LoVo (cell line): Measurements from ENCODE around the gene MYO3B.
A peak's percentile ranks its signal among the peaks of the same experiment; 100 is the strongest.

Source experiments
- DNase-seq: peaks from one replicate; pipeline ENCODE4 v3.0.0-alpha.2; 2016; ENCODE audit warnings: low spot score

MYO3B gene

DNA sequence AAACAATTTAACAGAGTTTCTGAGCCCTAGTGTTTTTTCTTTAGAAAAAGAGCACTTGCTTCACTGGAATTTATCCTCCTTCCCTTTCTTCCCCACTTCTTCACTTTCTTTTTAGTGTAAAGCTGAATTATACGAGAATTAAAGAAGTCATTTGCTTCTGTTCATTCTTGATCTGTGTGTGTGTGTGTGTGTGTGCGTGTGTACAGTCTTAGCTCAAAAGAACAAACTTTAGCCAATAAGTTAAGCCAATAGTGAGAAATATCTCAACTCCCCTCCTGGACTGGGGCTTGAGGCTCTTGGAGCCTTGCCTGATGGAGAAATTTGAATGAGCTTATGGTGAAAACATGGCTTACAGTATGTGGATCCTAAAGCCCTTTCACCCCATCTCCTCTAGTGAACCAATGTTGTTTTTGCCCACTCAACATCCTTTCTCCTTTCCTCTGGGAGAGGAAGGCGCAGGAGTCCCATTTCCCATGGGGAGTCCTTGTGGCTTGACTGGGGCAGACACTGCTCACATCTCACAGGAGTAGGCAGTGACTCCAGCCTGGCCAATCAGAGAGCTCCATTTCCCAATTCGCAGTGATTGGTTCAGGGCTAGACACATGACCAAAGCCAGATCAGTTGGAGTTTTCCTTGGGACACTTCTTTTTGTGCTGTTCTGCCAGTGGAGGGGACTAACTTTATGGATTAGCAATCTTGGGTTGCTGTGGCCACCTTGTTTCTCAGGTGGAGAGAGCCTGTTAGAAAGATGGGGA lies 16.3 kb upstream of the MYO3B start:
- DNase-seq = no peak

DNA sequence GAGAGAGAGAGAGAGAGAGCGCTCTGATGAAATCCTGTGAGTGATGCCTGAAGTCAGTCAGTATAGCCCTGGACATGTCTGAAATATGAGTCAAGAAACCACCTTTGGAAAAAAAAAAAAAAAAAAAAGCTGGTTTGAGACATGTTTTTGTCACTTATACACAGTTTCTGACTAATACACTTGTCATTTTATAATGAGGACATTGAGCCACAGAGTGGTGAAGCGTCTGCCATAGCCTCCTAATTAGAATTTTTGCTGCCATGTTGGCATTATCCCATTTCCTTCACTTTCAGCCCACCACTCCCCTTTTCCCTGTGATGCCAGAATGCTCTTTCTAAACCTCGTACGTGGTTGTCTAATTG lies 15.7 kb upstream of the MYO3B start:
- peak; percentile 13 for DNase-seq

DNA sequence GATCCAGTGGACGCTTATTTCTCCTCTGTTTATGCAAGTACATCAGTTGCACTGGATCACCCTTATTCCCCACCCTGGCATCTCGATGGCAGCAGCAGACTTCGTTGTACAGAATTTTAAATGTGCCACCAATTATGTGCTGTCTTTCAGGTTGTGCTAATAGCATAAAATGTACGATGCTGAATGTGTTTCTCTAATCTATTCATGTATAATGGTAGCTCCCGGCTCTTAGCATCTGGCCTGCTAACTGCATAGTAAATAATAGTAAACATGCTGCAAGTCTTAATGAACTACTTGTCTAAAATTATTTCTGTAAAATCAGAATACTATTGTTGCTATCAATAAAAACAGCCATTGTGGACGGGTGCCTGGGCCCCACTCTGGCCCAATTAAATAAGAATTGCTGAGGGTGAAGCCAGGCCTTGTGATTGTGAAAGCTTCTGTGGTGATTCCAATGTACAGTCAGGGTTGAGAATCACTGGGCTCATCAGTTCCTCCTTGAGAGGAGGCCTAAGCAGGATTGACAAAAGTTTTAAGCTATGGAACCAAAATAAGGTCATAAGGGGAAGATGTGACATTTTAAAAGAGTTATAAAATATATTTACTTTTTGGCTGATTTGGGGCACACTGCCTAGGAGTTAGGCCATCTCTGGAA lies 14.4 kb upstream of the MYO3B start:
- DNase-seq = no peak

DNA sequence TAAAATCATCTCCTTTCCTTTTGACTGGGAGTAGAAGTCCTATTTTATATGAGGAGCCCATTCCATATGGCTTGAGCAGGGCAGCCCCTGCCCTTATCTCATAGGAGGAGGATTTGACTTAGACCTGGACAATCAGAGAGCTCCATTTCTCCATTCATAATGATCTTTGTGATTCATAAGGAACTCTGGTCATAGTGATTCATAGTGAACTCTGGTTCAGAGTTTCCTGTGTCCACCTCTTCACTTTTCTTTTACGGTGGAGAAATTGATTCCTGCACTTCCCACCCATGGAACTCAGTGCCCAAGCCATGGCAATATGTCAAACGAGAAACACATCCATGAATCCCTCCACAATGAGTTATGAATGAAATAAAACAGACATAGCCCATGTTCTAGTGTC lies 12.8 kb upstream of the MYO3B start:
- no peak for DNase-seq

DNA sequence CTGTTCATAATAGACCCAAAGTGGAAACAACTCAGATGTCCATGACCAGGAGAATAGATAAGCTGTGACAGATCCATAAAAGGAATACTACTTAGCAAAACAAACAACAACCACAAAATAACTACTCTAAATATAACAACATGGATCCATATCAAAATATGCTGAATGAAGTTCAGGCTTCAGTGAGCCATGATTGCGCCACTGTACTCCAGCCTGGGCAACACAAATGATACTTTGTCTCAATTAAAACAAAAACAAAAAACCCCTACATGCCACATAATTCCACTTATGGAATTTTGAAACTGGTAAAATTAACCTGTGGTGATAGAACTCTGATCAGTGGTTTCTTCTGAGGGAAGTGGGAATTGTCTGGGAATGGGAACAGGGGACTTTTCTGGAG lies 11.2 kb upstream of the MYO3B start:
- DNase-seq = no peak

DNA sequence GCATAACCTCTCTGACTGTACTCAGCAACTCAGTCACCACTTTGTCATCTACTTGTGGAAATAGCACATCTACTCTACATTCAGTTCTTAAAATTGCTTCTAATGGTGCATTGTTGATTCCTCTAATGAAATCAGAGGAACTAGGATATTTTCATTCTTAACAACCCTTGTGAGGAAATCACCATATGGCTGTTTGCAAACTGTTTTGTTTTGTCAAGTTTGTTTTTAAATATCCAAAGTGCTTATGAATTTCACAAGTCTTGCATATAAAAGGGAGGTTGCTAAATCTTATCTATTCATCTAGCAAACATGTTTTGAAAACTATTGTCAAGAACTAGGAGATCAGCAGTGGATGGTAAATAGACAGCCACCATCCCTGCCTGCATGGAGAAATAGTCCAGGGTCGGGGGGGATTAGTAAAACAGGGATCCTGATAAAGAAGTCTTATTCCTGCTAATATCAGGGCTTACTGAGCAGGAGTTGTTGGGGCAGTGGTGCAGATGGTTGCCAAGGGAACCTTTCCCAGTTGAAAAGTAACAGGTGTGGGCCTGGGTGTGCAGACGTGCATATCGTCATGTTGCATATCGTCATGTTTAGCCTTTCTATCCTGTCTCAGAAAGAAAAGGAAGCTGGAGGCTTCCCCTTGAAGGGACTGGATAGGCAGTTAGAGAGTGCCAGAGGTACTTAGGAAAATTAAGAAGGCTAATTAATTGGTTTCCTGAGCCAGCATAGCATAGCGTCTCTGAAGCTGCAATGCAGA lies 7.5 kb upstream of the MYO3B start:
- no peak for DNase-seq

DNA sequence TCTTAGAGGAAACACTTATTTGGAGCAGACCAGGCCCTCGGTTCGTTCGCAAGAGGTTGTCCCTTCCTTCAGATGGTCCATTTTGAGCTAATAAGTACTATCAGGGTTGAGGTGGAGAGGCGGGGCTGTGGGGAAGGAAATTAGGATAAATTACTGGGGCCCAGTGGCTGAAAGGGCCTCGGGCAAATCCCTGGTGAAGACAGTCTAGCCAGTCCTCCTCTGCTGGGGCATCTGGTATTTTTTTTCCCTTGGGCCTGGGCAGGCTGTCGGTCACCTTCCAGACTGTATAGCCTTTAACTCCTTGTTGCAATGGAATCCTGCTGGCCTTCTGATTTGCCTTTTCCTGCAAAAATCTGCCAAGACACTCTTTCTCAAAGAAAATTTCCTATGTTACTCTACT lies 1.7 kb upstream of the MYO3B start:
- no peak for DNase-seq

DNA sequence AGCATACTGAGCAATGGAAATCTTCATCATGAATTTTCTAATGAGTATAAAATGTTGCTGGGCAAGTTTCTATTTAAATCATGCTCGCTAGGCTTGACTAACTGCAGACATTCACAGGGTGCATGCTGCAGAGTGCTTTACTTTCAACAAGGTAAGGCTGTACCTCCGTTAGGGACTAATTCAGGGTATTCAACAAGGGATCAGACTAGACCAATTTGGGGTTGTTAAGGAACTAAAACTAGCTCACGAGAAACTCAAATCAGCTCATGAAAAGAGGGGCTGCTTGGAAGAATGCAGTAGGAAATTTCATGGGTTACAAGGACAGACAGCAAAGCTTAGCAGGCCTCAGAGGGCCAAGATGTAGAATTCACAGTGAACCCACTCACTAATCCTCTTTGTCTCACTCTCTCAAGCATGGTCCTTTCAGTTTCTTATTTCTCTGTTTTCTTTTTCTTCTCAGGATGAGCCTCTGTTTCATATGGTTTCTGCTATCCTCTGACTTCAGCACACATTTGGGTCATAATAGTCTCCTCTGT lies 2.2 kb downstream of the MYO3B start:
- DNase-seq = no peak

DNA sequence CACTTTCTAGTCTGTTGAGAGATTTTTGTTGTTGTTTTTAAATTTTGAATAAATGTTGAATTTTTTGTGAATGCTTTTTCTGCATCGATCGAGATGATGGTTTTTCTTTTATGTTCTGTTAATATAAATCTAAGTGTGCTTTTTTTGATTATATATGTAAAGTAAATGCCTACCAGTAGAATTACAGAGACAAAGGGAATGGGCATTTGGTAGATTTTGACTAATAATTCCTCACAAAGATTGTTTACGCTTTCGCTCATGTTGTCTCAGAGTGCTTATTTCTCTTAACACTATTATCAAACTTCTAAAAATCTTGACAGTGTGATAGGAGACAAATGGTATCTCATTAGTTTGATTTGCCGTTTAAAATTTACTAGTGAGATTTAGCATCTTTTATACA lies 3.7 kb downstream of the MYO3B start:
- no peak for DNase-seq

DNA sequence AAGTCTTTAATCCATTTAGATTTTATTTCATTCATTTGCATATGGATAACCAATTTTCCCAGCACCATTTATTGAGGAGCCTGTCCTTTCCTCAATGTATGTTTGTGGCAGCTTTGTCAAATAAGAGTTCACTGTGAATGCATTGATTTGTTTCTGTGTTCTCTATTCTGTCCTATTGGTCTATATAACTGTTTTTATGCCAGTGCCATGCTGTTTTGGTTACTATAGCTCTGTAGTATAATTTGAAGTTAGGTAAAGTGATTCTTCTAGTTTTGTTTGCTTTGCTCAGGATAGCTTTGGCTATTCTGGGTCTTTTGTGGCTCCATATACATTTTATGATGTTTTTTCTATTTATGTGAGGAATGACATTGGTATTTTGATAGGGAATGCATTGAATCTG lies 7.4 kb downstream of the MYO3B start:
- DNase-seq = no peak

DNA sequence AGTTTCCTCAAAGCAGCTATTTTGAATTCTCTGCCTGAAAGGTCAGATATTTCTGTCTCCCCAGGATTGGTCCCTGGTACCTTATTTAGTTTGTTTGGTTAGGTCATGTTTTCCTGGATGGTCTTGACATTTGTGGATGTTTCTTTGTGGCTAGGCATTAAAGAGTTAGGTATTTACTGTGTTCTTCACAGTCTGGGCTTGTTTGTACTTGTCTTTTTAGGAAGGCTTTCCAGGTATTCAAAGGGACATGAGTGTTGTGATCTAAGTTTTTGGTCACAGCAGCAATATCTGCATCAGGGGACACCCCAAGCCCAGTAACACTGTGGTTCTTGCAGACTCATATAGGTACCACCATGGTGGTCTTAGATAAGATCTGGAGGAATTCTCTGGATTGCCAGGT lies 11.8 kb downstream of the MYO3B start:
- no peak for DNase-seq

DNA sequence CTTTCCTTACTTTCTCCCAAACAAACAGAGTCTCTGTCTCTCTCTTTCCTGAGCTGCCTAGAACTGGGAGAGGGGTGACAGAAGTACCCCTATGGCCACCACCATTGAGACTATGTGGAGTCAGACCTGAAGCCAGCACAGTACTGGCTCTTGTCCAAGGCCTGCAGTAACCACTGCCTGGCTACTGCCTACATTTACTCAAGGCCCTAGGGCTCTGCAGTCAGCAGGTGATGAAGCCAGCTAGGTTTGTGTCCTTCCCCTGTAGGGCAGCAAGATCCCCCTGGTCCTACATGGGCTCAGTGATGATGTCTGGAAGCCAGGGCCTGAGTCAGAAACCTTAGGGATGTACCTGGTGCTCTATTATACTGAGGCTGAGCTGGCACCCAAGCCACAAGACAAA lies 12.2 kb downstream of the MYO3B start:
- no peak for DNase-seq

DNA sequence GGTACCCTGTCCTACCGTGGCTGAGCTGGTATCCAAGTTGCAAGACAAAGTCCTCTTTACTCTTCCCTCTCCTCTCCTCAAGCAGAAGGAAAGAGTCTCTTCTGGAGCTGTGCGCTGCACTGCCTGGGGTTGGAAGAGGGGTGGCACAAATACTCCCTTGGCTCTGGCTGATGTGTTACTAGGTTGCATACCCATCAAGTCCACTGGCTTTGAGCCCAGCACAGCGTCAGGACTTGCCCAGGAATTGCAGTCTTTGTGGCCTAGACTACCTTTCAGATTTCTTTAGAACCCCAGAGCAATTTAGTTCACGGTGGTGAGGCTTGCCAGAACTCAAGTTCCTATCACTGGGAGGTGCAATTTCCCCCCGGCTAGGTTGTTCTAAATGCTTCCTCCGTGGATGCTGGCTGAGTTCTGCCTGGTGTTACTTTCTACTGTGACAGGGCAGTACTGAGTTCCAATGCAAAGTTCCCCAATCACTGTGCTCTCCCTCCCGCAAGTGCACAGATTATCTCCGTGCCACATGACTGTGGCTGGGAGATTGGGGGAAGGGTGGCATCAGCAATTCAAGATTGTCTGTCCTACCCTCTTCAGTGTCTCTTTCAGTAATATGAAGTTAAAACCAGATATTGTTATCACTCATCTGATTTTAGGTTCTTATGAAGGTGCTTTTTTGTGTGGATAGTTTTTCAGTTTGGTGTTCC lies 13.4 kb downstream of the MYO3B start:
- no peak for DNase-seq

DNA sequence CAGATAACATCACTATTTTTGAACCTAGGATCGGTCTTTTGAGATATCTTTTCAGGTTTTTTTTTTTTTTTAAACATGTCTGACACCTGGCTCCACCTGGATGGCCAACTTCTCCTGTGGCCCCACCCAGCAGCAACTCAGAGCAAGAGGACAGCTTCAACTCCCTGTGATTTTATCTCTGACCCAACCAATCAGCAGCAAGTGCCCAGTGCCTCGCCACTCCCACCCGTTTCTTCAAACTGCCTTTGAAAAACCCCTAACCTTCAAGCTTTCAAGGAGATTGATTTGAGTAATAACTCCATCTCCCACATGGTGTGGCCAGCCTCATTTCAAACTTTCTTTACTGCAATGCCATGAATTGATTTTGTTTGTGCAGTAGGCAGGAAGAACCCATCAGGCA lies 19.0 kb downstream of the MYO3B start:
- DNase-seq = no peak

DNA sequence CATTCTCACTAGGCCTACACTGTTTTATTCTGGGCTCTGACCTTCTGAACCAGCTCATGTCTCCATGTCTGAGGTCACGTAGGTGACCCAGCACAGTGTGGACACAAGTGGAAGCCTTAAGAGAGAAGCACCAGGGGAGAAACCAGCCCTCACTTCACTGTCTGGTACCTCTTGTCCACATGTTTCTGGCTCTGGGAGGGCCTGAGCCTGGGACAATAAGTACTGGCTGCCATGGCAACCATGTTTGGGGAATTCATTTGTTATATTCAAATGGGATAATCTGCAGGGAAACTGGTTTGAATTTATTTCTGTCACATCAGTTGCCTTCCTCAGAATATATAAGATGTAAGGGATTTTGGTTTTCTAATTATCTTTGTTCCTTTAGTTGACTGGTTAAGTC lies 23.3 kb downstream of the MYO3B start:
- DNase-seq = no peak

DNA sequence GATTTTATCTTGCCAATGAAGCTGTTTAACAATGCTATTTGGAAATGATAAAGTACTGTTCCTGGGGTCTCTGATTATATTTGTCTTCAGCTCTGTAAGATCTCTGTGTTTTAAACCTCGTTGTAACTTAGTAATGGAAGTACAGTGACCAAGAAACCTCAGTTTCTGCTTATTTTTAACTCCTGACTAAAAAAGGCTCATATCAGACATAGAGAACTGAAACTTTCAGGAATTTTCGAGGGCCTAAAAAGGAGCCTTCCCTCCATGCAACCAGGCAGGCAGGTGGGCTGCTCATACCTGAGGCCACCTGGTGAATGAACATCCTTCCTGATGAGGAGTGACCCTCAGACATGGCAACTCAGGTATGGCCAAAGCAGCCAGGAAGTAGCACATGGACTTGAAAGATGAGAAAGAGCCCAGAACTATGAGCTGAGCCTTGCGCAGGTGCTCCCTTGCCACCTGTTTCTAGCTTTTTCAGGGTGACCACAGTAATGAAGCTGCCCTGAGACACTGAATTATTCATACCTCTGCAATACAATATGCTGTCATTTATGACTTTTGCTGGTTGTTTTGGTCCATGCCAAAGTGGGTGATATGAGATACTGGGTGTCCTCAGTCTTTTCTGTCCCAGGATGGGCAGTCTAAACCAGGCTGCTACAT lies 23.9 kb downstream of the MYO3B start:
- no peak for DNase-seq

DNA sequence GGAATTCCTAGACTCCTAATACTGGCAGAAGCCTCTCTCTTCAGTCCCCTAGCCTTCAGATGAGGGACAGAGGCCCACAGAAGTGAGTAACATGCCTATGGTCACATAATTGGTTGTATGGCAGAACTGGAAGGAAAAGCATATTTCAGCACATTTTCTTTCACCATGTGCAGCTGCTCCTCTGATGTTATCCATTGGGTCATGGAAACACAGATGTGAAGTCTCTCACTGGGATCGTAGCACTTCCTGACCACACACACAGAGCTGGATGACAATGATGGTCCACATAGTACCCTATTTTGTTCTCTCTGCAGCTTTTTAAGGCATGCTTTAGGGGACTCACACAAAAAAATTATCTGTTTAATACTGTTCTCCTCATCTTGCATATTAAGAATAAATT lies 24.5 kb downstream of the MYO3B start:
- no peak for DNase-seq

DNA sequence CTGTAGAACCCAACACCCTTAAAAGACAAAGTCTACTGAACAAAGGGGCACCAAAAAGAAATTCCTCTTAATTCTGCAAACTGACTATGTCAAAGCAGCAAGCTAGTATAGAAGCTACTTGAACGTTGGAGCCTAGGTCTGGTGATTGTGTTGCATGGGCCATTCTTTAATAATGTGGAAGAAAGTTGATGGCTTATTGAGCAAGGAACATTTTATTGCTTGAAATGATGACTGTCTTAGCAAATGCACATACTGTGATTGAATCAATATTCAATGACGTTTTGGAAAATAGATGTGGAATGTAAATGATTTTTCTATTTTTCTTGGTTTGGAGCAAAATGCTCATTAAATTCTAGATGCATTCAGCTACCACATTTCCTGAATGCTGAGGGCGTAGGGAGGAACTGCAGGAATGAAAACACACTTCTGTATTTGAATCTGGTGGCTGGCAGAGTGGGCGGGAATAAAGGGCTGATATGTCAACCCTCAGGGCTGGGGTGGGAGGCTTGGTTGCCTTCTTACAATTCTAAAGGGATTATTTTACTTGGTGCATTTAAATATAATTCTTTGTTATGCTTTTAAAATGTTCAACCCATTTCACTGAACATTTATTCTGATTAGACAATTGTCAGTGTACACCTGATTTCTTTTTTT lies 26.5 kb downstream of the MYO3B start:
- DNase-seq = no peak

DNA sequence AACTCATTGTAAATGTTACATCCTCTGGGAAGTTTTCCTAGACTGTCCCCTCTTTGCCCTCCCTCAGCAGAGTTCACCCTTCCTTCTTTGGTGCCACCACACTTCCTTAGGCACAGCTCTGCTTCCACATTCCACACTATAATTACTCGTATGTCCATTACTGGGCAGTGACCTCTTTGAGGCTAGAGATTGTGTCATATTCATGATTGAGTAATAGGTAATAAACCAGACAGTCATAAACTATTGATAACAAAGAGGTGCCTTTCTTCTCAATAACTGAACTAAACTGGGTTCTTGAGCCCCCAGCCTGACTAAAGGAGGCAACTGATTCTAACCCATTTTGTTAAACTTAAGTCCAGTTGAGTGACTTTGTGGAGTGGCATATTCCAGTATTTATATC lies 28.3 kb downstream of the MYO3B start:
- DNase-seq = no peak

DNA sequence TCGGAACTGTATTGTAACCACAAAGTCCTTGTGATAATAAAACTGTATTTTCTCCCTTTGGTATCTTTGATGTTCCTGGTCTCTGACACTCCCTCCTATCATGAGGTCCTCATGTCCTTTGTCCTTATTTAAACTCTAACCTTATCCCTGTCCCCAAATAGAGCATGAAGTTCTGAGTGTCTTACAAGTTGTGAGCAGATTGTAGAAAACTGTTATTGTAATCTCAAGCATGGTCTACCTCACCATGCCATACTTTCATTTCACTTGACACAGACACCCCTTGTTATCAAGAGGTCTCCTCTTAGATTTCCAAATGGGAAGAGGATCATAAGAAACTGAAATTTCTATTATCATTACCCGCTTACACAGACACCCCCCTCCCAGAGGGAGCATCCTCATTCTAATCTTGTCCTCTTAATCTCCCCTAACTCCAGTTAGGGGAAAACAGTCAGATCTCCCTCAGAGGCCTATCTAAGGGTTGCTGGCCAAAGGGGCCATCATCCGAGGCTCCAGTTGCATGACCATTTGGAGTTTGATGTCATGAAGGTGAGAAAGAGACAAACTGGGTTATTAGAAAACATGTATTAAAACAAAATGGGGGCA lies 29.0 kb downstream of the MYO3B start:
- DNase-seq = no peak

DNA sequence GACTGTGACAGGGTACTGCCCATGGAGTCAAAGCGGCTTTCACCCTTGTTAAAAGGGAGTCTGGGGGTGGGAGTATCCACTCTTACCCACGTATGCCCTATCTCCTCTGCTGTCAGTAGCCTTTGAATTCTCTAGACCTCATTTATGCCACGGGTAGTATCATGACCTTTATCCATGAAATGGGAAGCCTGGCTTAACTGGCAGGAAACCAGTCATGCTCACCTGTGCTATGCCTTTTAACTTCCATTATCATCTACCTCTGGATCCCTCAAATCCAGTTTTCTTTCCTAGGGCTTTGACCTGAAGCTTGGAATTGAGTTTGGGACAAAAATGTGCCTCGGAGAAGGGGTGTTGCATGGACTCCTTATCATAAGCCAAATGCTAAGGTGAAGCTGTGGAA lies 30.0 kb downstream of the MYO3B start:
- DNase-seq = no peak
